ENCODE data around the gene NUDT6. TPM values are rescaled to one million over a fixed set of nuclear protein-coding genes. Genes with fewer than 3 reads are reported as not detected.
A peak's percentile ranks its signal among the peaks of the same experiment; 100 is the strongest.

NUDT6 gene
- total RNA-seq, 1 experiment from 2014 or later = 4.0 TPM

- Histone ChIP-seq H3K9me3 (ENCODE audit: control insufficient read depth, low read depth, low read length) (no peaks in the 10 kb centered on the region), H3K56ac (ENCODE audit: insufficient read length, low read depth, low read length) (no peak overlapping the region), H3K18ac (ENCODE audit: insufficient read length, low read depth, low read length) (no peak overlapping the region), H3K79me2 (ENCODE audit: insufficient read depth, low read length) (no peaks in the 10 kb centered on the region), H4K91ac (ENCODE audit: insufficient read length, low read depth, low read length) (no peak overlapping the region), H3K79me1 (ENCODE audit: insufficient read depth, low read depth, low read length, poor library complexity, severe bottlenecking) (no peaks in the 10 kb centered on the region), H2AK5ac (ENCODE audit: insufficient read length, low read length) (no peak overlapping the region), H2BK120ac (ENCODE audit: low read depth, low read length, poor library complexity, severe bottlenecking) (no peak overlapping the region), H3K14ac (ENCODE audit: insufficient read depth, low read length) (no peak overlapping the region), H4K5ac (ENCODE audit: insufficient read length, low read depth, low read length) (no peak overlapping the region), H2BK12ac (ENCODE audit: insufficient read length, low read depth, low read length) (no peak overlapping the region), H4K20me1 (ENCODE audit: control insufficient read depth, insufficient read depth, insufficient read length) (no peaks in the 10 kb centered on the region), H3K4ac (ENCODE audit: low read depth, low read length) (no peak overlapping the region), H2BK5ac (ENCODE audit: insufficient read length, low read length) (no peak overlapping the region), H3K27ac (ENCODE audit: insufficient read length, low read depth, low read length) (no peak overlapping the region), H3K27me3 (ENCODE audit: insufficient read depth, low read length) (no peaks in the 10 kb centered on the region), H2BK15ac (ENCODE audit: low read depth, low read length) (no peak overlapping the region), H3K23ac (ENCODE audit: insufficient read length, low read depth, low read length) (no peak overlapping the region), H2AFZ (ENCODE audit: low read length) (no peak overlapping the region), H3K9ac (ENCODE audit: extremely low read depth, insufficient read length, low read length) (no peak overlapping the region), H3T11ph (ENCODE audit: low read length) (no peak overlapping the region), H3K23me2 (ENCODE audit: insufficient read length, low read depth, low read length, poor library complexity, severe bottlenecking) (no peaks in the 10 kb centered on the region), H3K4me2 (ENCODE audit: insufficient read depth, insufficient read length, low read length) (no peak overlapping the region), H3K4me1 (ENCODE audit: insufficient read depth, low read length) (no peaks in the 10 kb centered on the region; the same call in 1 of the 2 replicates), H2BK20ac (ENCODE audit: low read depth, low read length, poor library complexity, severe bottlenecking) (no peak overlapping the region), H4K8ac (replicated peaks; ENCODE audit: insufficient read length, low read depth, low read length) (no peak overlapping the region)
- WGBS (ENCODE audit: extremely low coverage, insufficient read length, low lambda C conversion rate) = no CpG with 5 or more reads among the region's 1 CpG
- TF ChIP-seq CTCF (conservative IDR thresholded peaks at IDR 0.05) = no peak
- DNase-seq = no peak
- Mint-ChIP-seq H3K27ac (peak overlapping the region in 1 of 3 experiments; percentile 12; a peak in 2 of 7 replicates), H3K9me3 (no peaks in the 10 kb centered on the region; a peak in 1 of 5 replicates), H3K4me3 (no peak overlapping the region), H3K36me3 (ENCODE audit: insufficient read depth in 1 of 3, low read depth in 3 of 3) (peaks cover 7 to 11% (median 8%) of the 10 kb centered on the region in 3 experiments; a peak in 6 of 7 replicates), H3K27me3 (ENCODE audit: low read depth) (no peaks in the 10 kb centered on the region), H3K4me1 (peaks cover 16 to 27% of the 10 kb centered on the region in 2 experiments)
These were observed 14.2 kb downstream of the NUDT6 start for GRCh38 chr4:122908223-122908622.
